HepG2 (cell line): ENCODE results near the gene DOCK3. TPM values are rescaled to one million over a fixed set of nuclear protein-coding genes. Genes with fewer than 3 reads are reported as not detected.

Experiments used
- ATF4 ChIP-seq, 2 experiments: fragments of 450-650 bp in 1 of 2; sonication (generic) in 1 of 2; formaldehyde crosslinking; IDR thresholded peaks; 2 replicates each; pipeline versions ENCODE4 v1.5.0 to v1.8.0; 2020 to 2022; ENCODE audit warnings: mild to moderate bottlenecking in 1 of 2, missing genetic modification reagents in 1 of 2
- DBP ChIP-seq: sonication (generic); formaldehyde crosslinking; IDR thresholded peaks from 2 replicates; pipeline ENCODE4 v1.4.0; 2020; ENCODE audit warnings: missing genetic modification reagents; ENCODE audit errors: not compliant biosample characterization
- DPF2 ChIP-seq: sonication (generic); formaldehyde crosslinking; IDR thresholded peaks from 2 replicates; pipeline ENCODE4 v1.4.0; 2020; ENCODE audit warnings: mild to moderate bottlenecking, low read depth, missing genetic modification reagents, borderline replicate concordance
- GRHL1 ChIP-seq: sonication (generic); formaldehyde crosslinking; conservative IDR thresholded peaks from 2 replicates; pipeline ENCODE4 v1.8.0; 2022; ENCODE audit warnings: missing genetic modification reagents
- PHF5A ChIP-seq: IDR thresholded peaks from one replicate; pipeline ENCODE4 v1.6.1; 2018; ENCODE audit warnings: low read depth, missing genetic modification reagents; ENCODE audit not compliant: unreplicated experiment
- REST ChIP-seq, 2 experiments: IDR thresholded peaks; 2 replicates each; pipeline ENCODE4 v1.6.1; 2011 to 2012; ENCODE audit warnings: low read length in 2 of 2, borderline replicate concordance in 1 of 2, low read depth in 1 of 2, mild to moderate bottlenecking in 1 of 2, moderate library complexity in 1 of 2
- RXRB ChIP-seq: IDR thresholded peaks from 2 replicates; pipeline ENCODE4 v1.6.1; 2016; ENCODE audit warnings: borderline replicate concordance, missing genetic modification reagents, missing compliant biosample characterization
- TBP ChIP-seq: sonication (generic); formaldehyde crosslinking; IDR thresholded peaks from 2 replicates; pipeline ENCODE4 v1.5.0; 2020; ENCODE audit warnings: missing genetic modification reagents
- TFE3 ChIP-seq: IDR thresholded peaks from 2 replicates; pipeline ENCODE4 v1.6.1; 2016
- THAP8 ChIP-seq: sonication (generic); formaldehyde crosslinking; IDR thresholded peaks from 2 replicates; pipeline ENCODE4 v1.5.1; 2020; ENCODE audit warnings: missing genetic modification reagents, mild to moderate bottlenecking, borderline replicate concordance
- U2AF1 ChIP-seq: fragments of 200-400 bp; formaldehyde crosslinking; optimal IDR thresholded peaks from 2 replicates; pipeline ENCODE3; 2017; ENCODE audit warnings: mild to moderate bottlenecking, low read depth, low read length
- ZNF850 ChIP-seq: sonication (generic); formaldehyde crosslinking; conservative IDR thresholded peaks from 2 replicates; pipeline ENCODE4 v1.9.0; 2021; ENCODE audit warnings: mild to moderate bottlenecking, missing genetic modification reagents
- polyA plus RNA-seq, 8 experiments: library from polyadenylated mRNA; depleted of rRNA in 3 of 8; stranded (reverse) in 7 of 8; unstranded in 1 of 8; fragments of >200 nt; fragmentation: Illumina TruSeq in 4 of 8; extraction: Trizol in 4 of 8; gene quantifications; 2 replicates each; pipeline versions ENCODE4 v1.2.1 to v1.2.3, GENCODE V29; 2011 to 2016; ENCODE audit warnings: low read depth in 4 of 8, missing spikeins in 1 of 8, mixed read lengths in 1 of 8; ENCODE audit not compliant: insufficient read depth in 1 of 8
- total RNA-seq, 5 experiments: library from RNA; depleted of rRNA; stranded (reverse); fragments of >200 nt; fragmentation: Illumina TruSeq; extraction: Trizol; gene quantifications; 2 replicates each; pipeline ENCODE4 v1.2.3, GENCODE V29; 2016; ENCODE audit warnings: low read depth in 1 of 5
- TF ChIP-seq, protein P1 (sequence below): sonication (generic); formaldehyde crosslinking; IDR thresholded peaks from 2 replicates; pipeline ENCODE4 v1.8.0; 2022; ENCODE audit warnings: missing genetic modification reagents, mild to moderate bottlenecking, inconsistent platforms, borderline replicate concordance
- TF ChIP-seq, protein P2 (sequence below): sonication (generic); formaldehyde crosslinking; IDR thresholded peaks from 2 replicates; pipeline ENCODE4 v1.8.1; 2023; ENCODE audit warnings: mild to moderate bottlenecking, missing genetic modification reagents

DOCK3 gene
- total and polyA plus RNA-seq, 2 of the 13 experiments (the other 11 are each of a cell fraction or from before 2014, with no cell fraction given) = not detected

- TF ChIP-seq TFE3 (CRISPR knock-in tag) = peak; percentile 13; the same call in 1 of the 2 replicates
- peak; percentile 47; the same call in 1 of the 2 replicates for TF ChIP-seq RXRB (CRISPR knock-in tag)
- peak in 1 of 2 experiments; percentile 40; a peak in 1 of 4 replicates for TF ChIP-seq ATF4 (CRISPR knock-in tag; IDR thresholded peaks at IDR 0.05)
- TF ChIP-seq TBP (CRISPR knock-in tag) = no peak
- 0 out of 2 replicates have a peak, but pooled peaks have one; percentile 78 for TF ChIP-seq THAP8
- TF ChIP-seq, protein P1, sequence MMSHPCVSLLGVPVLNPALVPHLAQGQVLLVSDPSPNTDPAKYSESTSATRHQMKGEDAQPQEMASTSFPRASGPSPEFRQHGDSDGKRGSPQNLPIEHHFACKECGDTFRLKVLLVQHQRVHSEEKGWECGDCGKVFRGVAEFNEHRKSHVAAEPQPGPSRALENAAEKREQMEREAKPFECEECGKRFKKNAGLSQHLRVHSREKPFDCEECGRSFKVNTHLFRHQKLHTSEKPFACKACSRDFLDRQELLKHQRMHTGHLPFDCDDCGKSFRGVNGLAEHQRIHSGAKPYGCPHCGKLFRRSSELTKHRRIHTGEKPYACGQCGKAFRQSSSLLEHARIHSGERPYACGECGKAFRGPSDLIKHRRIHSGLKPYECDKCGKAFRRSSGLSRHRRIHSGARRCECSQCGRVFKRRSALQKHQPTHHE (CRISPR knock-in tag) = peak; percentile 76; the same call in 1 of the 2 replicates
- TF ChIP-seq PHF5A (CRISPR knock-in tag) = peak; percentile 43
- peak; percentile 56 for TF ChIP-seq DBP
- no peak; the same call in 1 of the 2 replicates for TF ChIP-seq DPF2 (CRISPR knock-in tag)
- no peak for TF ChIP-seq GRHL1 (CRISPR knock-in tag)
- no peak for TF ChIP-seq ZNF850
- TF ChIP-seq, protein P2, sequence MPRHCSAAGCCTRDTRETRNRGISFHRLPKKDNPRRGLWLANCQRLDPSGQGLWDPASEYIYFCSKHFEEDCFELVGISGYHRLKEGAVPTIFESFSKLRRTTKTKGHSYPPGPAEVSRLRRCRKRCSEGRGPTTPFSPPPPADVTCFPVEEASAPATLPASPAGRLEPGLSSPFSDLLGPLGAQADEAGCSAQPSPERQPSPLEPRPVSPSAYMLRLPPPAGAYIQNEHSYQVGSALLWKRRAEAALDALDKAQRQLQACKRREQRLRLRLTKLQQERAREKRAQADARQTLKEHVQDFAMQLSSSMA (CRISPR knock-in tag) = peak; percentile 59; the same call in 1 of the 2 replicates
- peak; percentile 56 for TF ChIP-seq U2AF1
- TF ChIP-seq REST (IDR thresholded peaks at IDR 0.05; ENCODE audit: borderline replicate concordance in 1 of 2, low read depth in 1 of 2, low read length in 2 of 2) = peak in 1 of 2 experiments; percentile 26; a peak in 1 of 4 replicates
These were observed 710.2 kb downstream of the DOCK3 start, which contains the start of gene MANF (continued) for GRCh38 chr3:51384726-51385473.
